Measurements from ENCODE around the gene KCNMA1. TPM values are rescaled to one million over a fixed set of nuclear protein-coding genes. Genes with fewer than 3 reads are reported as not detected.

KCNMA1 gene
- total and polyA plus RNA-seq, 10 of the 15 experiments (the other 5 are each of a cell fraction or from before 2014, with no cell fraction given): 8.5 to 77.0 (median 21.3) TPM

DNA sequence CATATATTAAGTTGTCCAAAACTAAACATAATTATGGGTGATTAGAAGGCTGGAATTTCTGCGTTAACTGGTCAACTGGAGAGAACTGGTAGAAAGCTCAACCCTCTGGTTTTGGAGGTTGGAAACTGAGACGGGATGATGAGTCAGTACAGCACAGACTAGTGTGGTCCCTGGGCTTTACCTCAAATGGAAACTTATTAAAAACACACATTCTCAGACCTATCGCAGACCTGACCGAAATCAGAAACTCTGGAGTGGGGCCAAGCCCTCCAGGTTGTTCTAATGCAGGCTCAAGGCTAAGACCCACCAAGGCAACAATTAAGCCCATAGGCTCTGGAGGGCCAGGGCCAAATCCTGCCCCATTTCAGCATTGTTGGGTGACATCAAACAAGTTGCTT lies 136.9 kb downstream of the KCNMA1 start (continued):
- TF ChIP-seq, protein P1, sequence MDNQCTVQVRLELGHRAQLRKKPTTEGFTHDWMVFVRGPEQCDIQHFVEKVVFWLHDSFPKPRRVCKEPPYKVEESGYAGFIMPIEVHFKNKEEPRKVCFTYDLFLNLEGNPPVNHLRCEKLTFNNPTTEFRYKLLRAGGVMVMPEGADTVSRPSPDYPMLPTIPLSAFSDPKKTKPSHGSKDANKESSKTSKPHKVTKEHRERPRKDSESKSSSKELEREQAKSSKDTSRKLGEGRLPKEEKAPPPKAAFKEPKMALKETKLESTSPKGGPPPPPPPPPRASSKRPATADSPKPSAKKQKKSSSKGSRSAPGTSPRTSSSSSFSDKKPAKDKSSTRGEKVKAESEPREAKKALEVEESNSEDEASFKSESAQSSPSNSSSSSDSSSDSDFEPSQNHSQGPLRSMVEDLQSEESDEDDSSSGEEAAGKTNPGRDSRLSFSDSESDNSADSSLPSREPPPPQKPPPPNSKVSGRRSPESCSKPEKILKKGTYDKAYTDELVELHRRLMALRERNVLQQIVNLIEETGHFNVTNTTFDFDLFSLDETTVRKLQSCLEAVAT (IDR thresholded peaks at IDR 0.05): no peak
- TF ChIP-seq SPI1 (IDR thresholded peaks at IDR 0.05; ENCODE audit: borderline replicate concordance, insufficient read depth, low read depth, low read length) (no peak), ATF7 (IDR thresholded peaks at IDR 0.05; ENCODE audit: low read depth) (peak; percentile 35; the same call in 1 of the 2 replicates), POLR2A (IDR thresholded peaks at IDR 0.05; ENCODE audit: low read depth, low read length) (no peak), NBN (IDR thresholded peaks at IDR 0.05) (0 out of 2 replicates have a peak, but pooled peaks have one; percentile 22), TBL1XR1 (IDR thresholded peaks at IDR 0.05; ENCODE audit: low read depth, low read length) (no peak), CHD4 (IDR thresholded peaks at IDR 0.05) (no peak), WRNIP1 (IDR thresholded peaks at IDR 0.05; ENCODE audit: borderline replicate concordance, low read depth, low read length) (no peak), KDM1A (IDR thresholded peaks at IDR 0.05; ENCODE audit: borderline replicate concordance) (no peak), TCF7 (IDR thresholded peaks at IDR 0.05; ENCODE audit: borderline replicate concordance) (no peak), PML (IDR thresholded peaks at IDR 0.05; ENCODE audit: low read length) (no peak), RCOR1 (conservative IDR thresholded peaks at IDR 0.05; ENCODE audit: low read depth, low read length) (no peak), SREBF1 (IDR thresholded peaks at IDR 0.05; ENCODE audit: low read length) (no peak), MYB (IDR thresholded peaks at IDR 0.05; ENCODE audit: borderline replicate concordance, low read depth, low read length) (no peak), ZNF217 (IDR thresholded peaks at IDR 0.05) (no peak), BRCA1 (IDR thresholded peaks at IDR 0.05; ENCODE audit: low read depth, low read length) (no peak), NFXL1 (IDR thresholded peaks at IDR 0.05; ENCODE audit: borderline replicate concordance) (no peak), KLF5 (IDR thresholded peaks at IDR 0.05; ENCODE audit: partially characterized antibody) (no peak), PKNOX1 (IDR thresholded peaks at IDR 0.05) (no peak), ZNF207 (IDR thresholded peaks at IDR 0.05; ENCODE audit: borderline replicate concordance) (no peak), BHLHE40 (IDR thresholded peaks at IDR 0.05; ENCODE audit: borderline replicate concordance in 1 of 2, low read depth in 2 of 2, low read length in 1 of 2) (no peak), MTA2 (IDR thresholded peaks at IDR 0.05; ENCODE audit: low read depth) (peak; percentile 58), RAD21 (IDR thresholded peaks at IDR 0.05; ENCODE audit: insufficient read depth, low read depth, low read length) (no peak), RELA (IDR thresholded peaks at IDR 0.05; ENCODE audit: borderline replicate concordance, partially characterized antibody) (no peak), GATAD2B (conservative IDR thresholded peaks at IDR 0.05; ENCODE audit: low read depth) (no peak), SIX5 (IDR thresholded peaks at IDR 0.05; ENCODE audit: low read depth, low read length, severe bottlenecking) (no peak)
